Measurements from ENCODE around the gene GPATCH8. TPM values are rescaled to one million over a fixed set of nuclear protein-coding genes. Genes with fewer than 3 reads are reported as not detected.

The GPATCH8 gene
- total and polyA plus RNA-seq, 2 donors (not counting 3 experiments of a cell fraction or from before 2014, with no cell fraction given): 14.6 to 35.3 TPM

- Histone ChIP-seq H3K79me2 (ENCODE audit: control insufficient read depth, insufficient read depth, low read length) (peaks cover 38% of the 10 kb centered on the region), H4K20me1 (replicated peaks; ENCODE audit: control insufficient read depth, extremely low read depth, insufficient read depth, low read length) (peaks cover 2% of the 10 kb centered on the region), H2AFZ (ENCODE audit: low read depth, low read length) (no peak overlapping the region), H3K4me3 (replicated peaks in 1 of 3; ENCODE audit: insufficient read depth in 1 of 3, low read depth in 1 of 3, low read length in 3 of 3) (no peak overlapping the region), H3K9me3 (replicated peaks; ENCODE audit: control insufficient read depth, insufficient read depth, low read length) (no peaks in the 10 kb centered on the region), H3K4me1 (ENCODE audit: control insufficient read depth, extremely low read depth, insufficient read depth, low read length) (peaks cover 5% of the 10 kb centered on the region), H3K27me3 (ENCODE audit: control insufficient read depth in 2 of 2, insufficient read depth in 2 of 2, low read length in 2 of 2) (no peaks in the 10 kb centered on the region), H3K27ac (ENCODE audit: insufficient read depth, low read depth, low read length) (no peak overlapping the region), H3K4me2 (ENCODE audit: insufficient read depth, low read length) (no peak overlapping the region), H3K9me1 (replicated peaks; ENCODE audit: control insufficient read depth, extremely low read depth, insufficient read depth, low read length) (no peaks in the 10 kb centered on the region), H3K9ac (replicated peaks; ENCODE audit: extremely low read depth, insufficient read depth, low read length) (no peak overlapping the region), H3K36me3 (ENCODE audit: control insufficient read depth in 2 of 2, extremely low read depth in 1 of 2, insufficient read depth in 2 of 2, low read length in 2 of 2) (no peaks in the 10 kb centered on the region)
- no TSS peak for BruUV-seq (replicated peaks)
- DNase-seq (ENCODE audit: low read depth, low spot score) (no peak), FAIRE-seq (no peak)
- dilution Hi-C loops (cut with MboI; ENCODE audit: extremely low pct_ligation_motif_present, low sequenced_read_pairs): no loop called here
- TF ChIP-seq FOS (IDR thresholded peaks at IDR 0.05; ENCODE audit: borderline replicate concordance, insufficient read depth, low read length) (no peak), MYC (IDR thresholded peaks at IDR 0.05; ENCODE audit: low read depth, low read length) (no peak), JUN (IDR thresholded peaks at IDR 0.05; ENCODE audit: borderline replicate concordance, insufficient read depth, insufficient read length, low read depth) (no peak), CTCF (IDR thresholded peaks at IDR 0.05; ENCODE audit: extremely low read depth in 1 of 2, insufficient read depth in 1 of 2, low read depth in 1 of 2, low read length in 2 of 2) (no peak), POLR2AphosphoS5 (IDR thresholded peaks at IDR 0.05; ENCODE audit: insufficient read depth, low read depth, low read length) (no peak), MAX (IDR thresholded peaks at IDR 0.05; ENCODE audit: insufficient read depth, insufficient read length) (no peak), GATA2 (IDR thresholded peaks at IDR 0.05; ENCODE audit: insufficient read depth, insufficient read length, low read depth, low read length) (no peak), EZH2 (IDR thresholded peaks at IDR 0.05; ENCODE audit: borderline replicate concordance, low read depth, low read length, severe bottlenecking) (no peak), POLR2A (IDR thresholded peaks at IDR 0.05; ENCODE audit: low read depth, low read length) (no peak)
- intact Hi-C loops (cut with micrococcal nuclease): no loop called here
- ChIA-PET POLR2A (no interaction called here), CTCF (interaction anchor here (1.3 to 1.6 kb wide), 2 partner anchors 11 to 21 kb away, joined by 3 to 4 read pairs; no protein-coding TSS in a partner anchor)
Observed at GRCh38 chr17:44465276-44465675, 37.9 kb downstream of the GPATCH8 start.

All from endothelial cell of umbilical vein (primary cell).